PC-3 (cell line): Measurements from ENCODE around the gene PEX14. TPM values are rescaled to one million over a fixed set of nuclear protein-coding genes. Genes with fewer than 3 reads are reported as not detected.

Source experiments
- ATAC-seq: fragments of 200-7000 bp; cut with Tn5 transposase; 2 replicates; pipeline ENCODE4 v1.9.1; 2020; ENCODE audit warnings: mild to moderate bottlenecking, moderate library complexity
- BruUV-seq: library from RNA; stranded (reverse); fragments of 400-500 nt; replicated peaks from 2 replicates; lab custom pipeline; 2021; lab: Mats Ljungman, UMichigan
- CTCF ChIA-PET: fragments of 300-600 bp; sonication (Branson Sonifier 250); formaldehyde crosslinking; loops from one replicate; lab custom pipeline; 2022; ENCODE audit warnings: antibody characterized with exemption; lab: Charles Lee
- POLR2A ChIA-PET: fragments of 300-600 bp; sonication (Branson Sonifier 250); formaldehyde crosslinking; loops from one replicate; lab custom pipeline; 2022; ENCODE audit warnings: antibody characterized with exemption; ENCODE audit not compliant: unreplicated experiment; lab: Charles Lee
- DNase-seq: peaks from one replicate; pipeline ENCODE4 v3.0.0-alpha.2; 2015
- H2AFZ ChIP-seq: fragments of 300-600 bp; sonication (generic); 2 replicates; pipeline ENCODE4 v1.6.0; 2016; ENCODE audit warnings: antibody characterized with exemption, low read length
- H3F3A ChIP-seq: fragments of 300-600 bp; sonication (generic); one replicate; pipeline ENCODE4 v1.6.0; 2017; ENCODE audit warnings: antibody characterized with exemption, low read length, control low read depth, mild to moderate bottlenecking; ENCODE audit not compliant: unreplicated experiment
- H3K27ac ChIP-seq: fragments of 300-600 bp; sonication (generic); 2 replicates; pipeline ENCODE4 v1.5.1; 2016; ENCODE audit warnings: mild to moderate bottlenecking, low read length
- H3K27me3 ChIP-seq: fragments of 300-600 bp; sonication (generic); 2 replicates; pipeline ENCODE4 v1.6.1; 2016; ENCODE audit warnings: low read length, mixed read lengths
- H3K36me3 ChIP-seq: fragments of 300-600 bp; sonication (generic); 2 replicates; pipeline ENCODE4 v1.6.1; 2016; ENCODE audit warnings: low read depth, mixed run types, low read length, mixed read lengths
- H3K4me1 ChIP-seq: fragments of 300-600 bp; sonication (generic); 2 replicates; pipeline ENCODE4 v1.5.1; 2016; ENCODE audit warnings: low read length; ENCODE audit not compliant: insufficient read depth
- H3K4me2 ChIP-seq: fragments of 300-600 bp; sonication (generic); 2 replicates; pipeline ENCODE4 v1.6.0; 2016; ENCODE audit warnings: low read length
- H3K4me3 ChIP-seq: fragments of 300-600 bp; sonication (generic); 2 replicates; pipeline ENCODE4 v1.5.1; 2016; ENCODE audit warnings: mild to moderate bottlenecking, low read length, mixed read lengths
- H3K79me2 ChIP-seq: fragments of 300-600 bp; sonication (generic); 2 replicates; pipeline ENCODE4 v1.6.1; 2017; ENCODE audit warnings: low read length, mixed read lengths
- H3K9ac ChIP-seq: fragments of 300-600 bp; sonication (generic); 2 replicates; pipeline ENCODE4 v1.6.0; 2016; ENCODE audit warnings: mild to moderate bottlenecking, low read length
- H3K9me2 ChIP-seq: fragments of 300-600 bp; sonication (generic); replicated peaks from 2 replicates; pipeline ENCODE4 v1.6.1; 2016; ENCODE audit warnings: mixed run types, low read length, mixed read lengths
- H3K9me3 ChIP-seq: fragments of 300-600 bp; sonication (generic); 2 replicates; pipeline ENCODE4 v1.6.1; 2016; ENCODE audit warnings: low read length, mixed read lengths
- H4K20me1 ChIP-seq: fragments of 300-600 bp; sonication (generic); 2 replicates; pipeline ENCODE4 v1.6.1; 2016; ENCODE audit warnings: low read length, mixed read lengths
- EZH2 ChIP-seq: fragments of 300-600 bp; sonication (generic); IDR thresholded peaks from one replicate; pipeline ENCODE4 v1.6.1; 2017; ENCODE audit warnings: antibody characterized with exemption, mild to moderate bottlenecking, low read length; ENCODE audit not compliant: unreplicated experiment
- EZH2phosphoT487 ChIP-seq: fragments of 300-600 bp; sonication (generic); IDR thresholded peaks from 2 replicates; pipeline ENCODE4 v1.6.1; 2018; ENCODE audit warnings: mild to moderate bottlenecking, antibody characterized with exemption, low read length, borderline replicate concordance
- intact Hi-C: fragments of 100-400 bp; cut with micrococcal nuclease; formaldehyde crosslinking; loops from 2 replicates; pipeline ENCODE4 v1.9.0; 2023
- total RNA-seq: library from RNA; depleted of rRNA; stranded (reverse); fragments of >200 nt; gene quantifications from 2 replicates; pipeline ENCODE4 v1.2.3, GENCODE V29; 2014
- TF ChIP-seq, protein P1 (sequence below): fragments of 300-600 bp; sonication (generic); conservative IDR thresholded peaks from 2 replicates; pipeline ENCODE4 v1.5.1; 2017; ENCODE audit warnings: antibody characterized with exemption, low read depth, mild to moderate bottlenecking, low read length

The PEX14 gene
- total RNA-seq, 1 experiment from 2014 or later, result 24.9 TPM

DNA sequence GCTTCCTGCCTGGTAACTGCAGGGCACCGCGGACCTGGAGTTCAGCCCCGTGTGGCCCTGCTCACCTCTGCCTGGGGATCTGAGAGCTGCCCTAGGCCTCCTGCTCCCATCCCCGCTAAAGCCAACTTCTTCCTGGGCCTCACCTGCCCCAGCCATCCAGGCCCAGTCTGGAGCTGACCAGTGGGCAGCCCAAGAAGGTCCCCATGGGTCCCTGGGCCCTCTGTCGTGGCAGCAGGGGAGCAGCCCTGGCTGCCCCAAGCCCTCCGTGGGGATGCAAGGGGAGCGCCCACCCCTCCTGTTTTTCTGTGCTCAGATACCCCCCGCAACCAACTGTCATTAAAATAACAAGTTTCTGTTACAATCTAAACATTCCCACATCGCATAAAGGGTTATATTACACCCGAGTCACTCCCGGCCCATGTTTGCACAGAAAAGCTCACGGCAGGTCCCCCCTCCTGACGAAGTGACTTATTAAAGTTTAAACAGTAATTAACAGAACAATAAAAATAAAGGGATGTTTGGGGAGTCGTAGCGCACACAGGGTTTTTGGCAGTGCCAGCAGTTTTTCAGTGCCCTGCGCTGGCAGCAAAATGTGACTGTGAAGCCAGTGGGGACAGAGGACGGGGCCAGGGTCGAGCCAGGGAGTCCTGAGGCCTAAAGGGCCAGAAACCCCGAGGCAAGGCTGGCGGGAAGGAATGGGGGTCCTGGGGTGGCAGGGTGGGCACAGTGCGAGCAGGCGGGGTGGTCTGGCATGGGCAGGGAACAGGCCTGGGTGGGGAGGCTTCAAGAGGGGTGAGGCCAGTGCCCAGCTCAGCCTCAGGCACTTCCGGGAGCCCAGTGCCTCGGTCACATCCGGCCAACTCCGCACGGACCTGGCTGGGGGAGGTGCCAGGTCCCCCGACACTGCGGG is 200.2 kb downstream of the PEX14 start:
- no TSS peak for BruUV-seq
- ChIA-PET CTCF (interaction anchor here (0.5 to 0.7 kb wide), 2 partner anchors 125 to 164 kb away, joined by 3 read pairs; no protein-coding TSS in a partner anchor), POLR2A (no interaction called here)
- H3K9me2 ChIP-seq, result no peaks in the 10 kb centered on the region
- H3K27me3 ChIP-seq, result no peaks in the 10 kb centered on the region
- H3K27ac ChIP-seq, result peak overlapping the region; percentile 80
- H3K4me2 ChIP-seq, result peak overlapping the region; percentile 65
- H3K4me3 ChIP-seq, result no peak overlapping the region
- peak; percentile 60 for DNase-seq
- ATAC-seq, result peak; percentile 71
- H3K36me3 ChIP-seq, result no peaks in the 10 kb centered on the region
- no peak for TF ChIP-seq EZH2
- TF ChIP-seq, protein P1, sequence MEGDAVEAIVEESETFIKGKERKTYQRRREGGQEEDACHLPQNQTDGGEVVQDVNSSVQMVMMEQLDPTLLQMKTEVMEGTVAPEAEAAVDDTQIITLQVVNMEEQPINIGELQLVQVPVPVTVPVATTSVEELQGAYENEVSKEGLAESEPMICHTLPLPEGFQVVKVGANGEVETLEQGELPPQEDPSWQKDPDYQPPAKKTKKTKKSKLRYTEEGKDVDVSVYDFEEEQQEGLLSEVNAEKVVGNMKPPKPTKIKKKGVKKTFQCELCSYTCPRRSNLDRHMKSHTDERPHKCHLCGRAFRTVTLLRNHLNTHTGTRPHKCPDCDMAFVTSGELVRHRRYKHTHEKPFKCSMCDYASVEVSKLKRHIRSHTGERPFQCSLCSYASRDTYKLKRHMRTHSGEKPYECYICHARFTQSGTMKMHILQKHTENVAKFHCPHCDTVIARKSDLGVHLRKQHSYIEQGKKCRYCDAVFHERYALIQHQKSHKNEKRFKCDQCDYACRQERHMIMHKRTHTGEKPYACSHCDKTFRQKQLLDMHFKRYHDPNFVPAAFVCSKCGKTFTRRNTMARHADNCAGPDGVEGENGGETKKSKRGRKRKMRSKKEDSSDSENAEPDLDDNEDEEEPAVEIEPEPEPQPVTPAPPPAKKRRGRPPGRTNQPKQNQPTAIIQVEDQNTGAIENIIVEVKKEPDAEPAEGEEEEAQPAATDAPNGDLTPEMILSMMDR, result no peak
- peak; percentile 53; the same call in 1 of the 2 replicates for TF ChIP-seq EZH2phosphoT487
- H3K9ac ChIP-seq, result peak overlapping the region; percentile 68
- H3K9me3 ChIP-seq, result no peaks in the 10 kb centered on the region
- H3K4me1 ChIP-seq, result peaks cover 19% of the 10 kb centered on the region
- H3K79me2 ChIP-seq, result no peaks in the 10 kb centered on the region
- H3F3A ChIP-seq, result no peaks in the 10 kb centered on the region
- H2AFZ ChIP-seq, result peak overlapping the region; percentile 72
- intact Hi-C loops, result loop anchor here (5.0 kb wide), 1 partner anchor 163 kb away; no protein-coding TSS in a partner anchor
- H4K20me1 ChIP-seq, result no peaks in the 10 kb centered on the region

DNA sequence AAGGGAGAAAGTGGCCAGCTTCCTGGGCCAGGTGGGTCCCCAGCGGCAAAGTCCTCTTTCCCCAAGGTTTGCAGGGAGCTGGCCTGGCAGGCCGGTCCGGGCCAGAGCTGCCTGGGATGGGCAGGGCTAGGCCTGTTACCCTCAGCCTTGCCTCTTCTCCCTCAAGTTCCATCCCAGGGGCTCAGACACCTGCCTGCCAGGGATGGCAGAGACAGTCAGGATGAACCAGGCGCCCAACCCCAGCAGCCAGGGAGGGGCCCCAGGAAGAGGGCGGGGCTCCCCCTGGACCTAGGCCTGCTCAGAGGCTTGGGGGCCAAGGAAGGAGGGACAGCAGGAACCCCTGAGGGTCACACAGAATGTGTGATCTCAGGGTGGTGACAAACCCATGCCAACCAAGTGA is 201.1 kb downstream of the PEX14 start:
- Histone ChIP-seq H3K27me3 (no peaks in the 10 kb centered on the region), H2AFZ (0 out of 2 replicates have a peak overlapping the region, but pooled peaks have one; percentile 72), H3K36me3 (no peaks in the 10 kb centered on the region), H3F3A (no peaks in the 10 kb centered on the region), H4K20me1 (no peaks in the 10 kb centered on the region), H3K9ac (peak overlapping the region; percentile 68), H3K4me3 (no peak overlapping the region), H3K79me2 (no peaks in the 10 kb centered on the region), H3K9me2 (no peaks in the 10 kb centered on the region), H3K27ac (peak overlapping the region; percentile 80), H3K9me3 (no peaks in the 10 kb centered on the region), H3K4me1 (peaks cover 19% of the 10 kb centered on the region), H3K4me2 (peak overlapping the region; percentile 65; the same call in 1 of the 2 replicates)
- no TSS peak for BruUV-seq
- ATAC-seq, result peak; percentile 25
- intact Hi-C loops, result loop anchor here (5.0 kb wide), 1 partner anchor 164 kb away; no protein-coding TSS in a partner anchor
- DNase-seq, result no peak
- ChIA-PET CTCF (no interaction called here), POLR2A (no interaction called here)
- no peak for TF ChIP-seq EZH2phosphoT487
- TF ChIP-seq EZH2, result no peak
- TF ChIP-seq, protein P1, result no peak
